HG03432 (cell line): ENCODE results near the gene RAB23.
"Not testable (repeated sequence)": the region's sequence is repeated elsewhere in the genome, so short reads cannot be mapped to it uniquely, and the experiment has no call there.

Experiments used
- ATAC-seq: cut with Tn5 transposase; IDR thresholded peaks from one replicate; pipeline ENCODE4 v1.9.1; 2021; ENCODE audit warnings: mild to moderate bottlenecking, moderate library complexity; ENCODE audit not compliant: unreplicated experiment

RAB23 gene

GRCh38 chr6:57243526-57243925, 21.4 kb upstream of the RAB23 start:
- ATAC-seq = not testable (repeated sequence)

- ATAC-seq = no peak
Measured at GRCh38 chr6:57242505-57242904, 20.4 kb upstream of the RAB23 start.

GRCh38 chr6:57226221-57226620, 4.1 kb upstream of the RAB23 start:
- no peak for ATAC-seq

- ATAC-seq = no peak
Measured at GRCh38 chr6:57224769-57225515, 2.8 kb upstream of the RAB23 start.

- ATAC-seq = no peak
Measured at GRCh38 chr6:57222743-57223077, 603 bp upstream of the RAB23 start.

GRCh38 chr6:57221191-57221935, 744 bp downstream of the RAB23 start:
- peak; percentile 65 for ATAC-seq

GRCh38 chr6:57220083-57220703, 1.9 kb downstream of the RAB23 start:
- no peak for ATAC-seq

GRCh38 chr6:57217270-57217669, 4.8 kb downstream of the RAB23 start:
- no peak for ATAC-seq

GRCh38 chr6:57216235-57217101, 5.6 kb downstream of the RAB23 start:
- no peak for ATAC-seq

- no peak for ATAC-seq
Measured at GRCh38 chr6:57215260-57215659, 6.8 kb downstream of the RAB23 start.

- ATAC-seq = no peak
Measured at GRCh38 chr6:57210060-57210459, 12.0 kb downstream of the RAB23 start.

GRCh38 chr6:57209030-57209429, 13.1 kb downstream of the RAB23 start:
- ATAC-seq = no peak

GRCh38 chr6:57207872-57208271, 14.2 kb downstream of the RAB23 start:
- ATAC-seq = no peak

- no peak for ATAC-seq
Measured at GRCh38 chr6:57207141-57207540, 15.0 kb downstream of the RAB23 start.

GRCh38 chr6:57205550-57206328, 16.4 kb downstream of the RAB23 start:
- ATAC-seq = no peak

GRCh38 chr6:57201718-57202117, 20.4 kb downstream of the RAB23 start:
- ATAC-seq = no peak

- ATAC-seq = no peak
Measured at GRCh38 chr6:57198926-57199636, 23.0 kb downstream of the RAB23 start.

GRCh38 chr6:57195457-57195856, 26.6 kb downstream of the RAB23 start:
- no peak for ATAC-seq

- no peak for ATAC-seq
Measured at GRCh38 chr6:57193177-57193576, 28.9 kb downstream of the RAB23 start.

GRCh38 chr6:57190140-57190539, 32.0 kb downstream of the RAB23 start:
- ATAC-seq = no peak
